ENCODE measurements around the gene HSPG2.

Gene HSPG2

DNA sequence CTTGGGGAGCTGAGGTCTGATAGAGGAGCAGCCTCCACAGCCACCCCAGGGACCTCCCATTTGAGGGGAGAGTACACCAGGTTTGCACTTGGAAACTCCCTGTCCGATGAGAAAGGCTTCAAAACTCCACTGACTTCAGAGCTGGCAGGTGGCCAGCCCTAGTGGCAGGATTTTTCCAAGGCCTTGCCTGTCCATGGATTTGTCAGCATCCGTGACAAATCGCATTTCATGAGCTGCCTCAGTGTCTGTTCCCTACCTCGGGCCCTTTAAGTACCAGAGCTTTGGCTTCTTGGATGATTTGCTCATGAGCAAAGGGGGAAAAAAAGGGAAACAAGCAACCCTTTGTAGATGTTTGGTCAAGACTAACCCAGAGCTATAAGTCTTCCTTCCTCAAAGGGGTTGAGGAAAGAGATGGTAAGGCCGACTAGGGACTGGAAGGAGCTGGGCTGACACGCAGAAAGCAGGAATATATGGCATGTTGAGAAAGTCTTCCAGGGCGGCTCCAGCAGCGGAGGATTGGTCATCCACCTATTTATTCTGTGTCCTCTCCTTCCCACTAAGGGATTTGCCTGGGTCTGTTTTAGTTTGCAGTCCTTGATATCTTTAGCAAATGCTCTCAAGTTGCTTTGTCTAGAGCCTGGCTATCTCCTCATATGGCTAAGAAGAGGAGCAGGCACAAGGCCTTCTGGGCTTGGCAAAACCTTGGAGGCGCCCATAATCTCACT is 2.7 kb upstream of the HSPG2 start:
- Histone ChIP-seq H2BK120ac (ENCODE audit: insufficient read depth, low read length, poor library complexity) (peak overlapping the region; percentile 24), H3K4me2 (ENCODE audit: low read length) (no peak overlapping the region), H3K23ac (ENCODE audit: low read length) (no peak overlapping the region), H2BK5ac (ENCODE audit: low read depth, low read length, poor library complexity) (no peak overlapping the region), H3K36me3 (ENCODE audit: control insufficient read depth in 1 of 2, insufficient read depth in 2 of 2, low read length in 2 of 2) (no peaks in the 10 kb centered on the region), H3K79me2 (ENCODE audit: control insufficient read depth, insufficient read depth, low read length, poor library complexity) (peaks cover 23% of the 10 kb centered on the region), H4K12ac (ENCODE audit: low read depth, low read length) (no peak overlapping the region), H3K27me3 (ENCODE audit: insufficient read depth, low read length) (no peaks in the 10 kb centered on the region), H2AK5ac (ENCODE audit: low read length) (peak overlapping the region; percentile 27), H3K27ac (ENCODE audit: low read depth, low read length) (no peak overlapping the region), H3K9me3 (ENCODE audit: insufficient read depth, low read depth, low read length) (no peaks in the 10 kb centered on the region), H3K14ac (ENCODE audit: low read length) (no peak overlapping the region), H2BK12ac (ENCODE audit: low read length) (peak overlapping the region; percentile 6), H3K4ac (ENCODE audit: low read depth, low read length) (no peak overlapping the region), H4K91ac (ENCODE audit: low read depth, low read length) (no peak overlapping the region), H3K4me1 (ENCODE audit: control insufficient read depth in 1 of 2, insufficient read depth in 2 of 2, low read length in 2 of 2) (peaks cover 32 to 48% of the 10 kb centered on the region in 2 experiments), H3K4me3 (ENCODE audit: low read depth, low read length) (no peak overlapping the region), H3K79me1 (ENCODE audit: low read length) (peaks cover 33% of the 10 kb centered on the region), H3K18ac (ENCODE audit: low read length) (no peak overlapping the region), H3K9ac (ENCODE audit: low read length) (no peak overlapping the region), H2AFZ (ENCODE audit: insufficient read depth, low read length, poor library complexity) (no peak overlapping the region), H4K8ac (ENCODE audit: low read depth, low read length) (no peak overlapping the region)
- peak; percentile 95 to 96 for DNase-seq
- WGBS (ENCODE audit: extremely low coverage, insufficient coverage, insufficient read length) = no CpG with 5 or more reads among the region's 9 CpGs

DNA sequence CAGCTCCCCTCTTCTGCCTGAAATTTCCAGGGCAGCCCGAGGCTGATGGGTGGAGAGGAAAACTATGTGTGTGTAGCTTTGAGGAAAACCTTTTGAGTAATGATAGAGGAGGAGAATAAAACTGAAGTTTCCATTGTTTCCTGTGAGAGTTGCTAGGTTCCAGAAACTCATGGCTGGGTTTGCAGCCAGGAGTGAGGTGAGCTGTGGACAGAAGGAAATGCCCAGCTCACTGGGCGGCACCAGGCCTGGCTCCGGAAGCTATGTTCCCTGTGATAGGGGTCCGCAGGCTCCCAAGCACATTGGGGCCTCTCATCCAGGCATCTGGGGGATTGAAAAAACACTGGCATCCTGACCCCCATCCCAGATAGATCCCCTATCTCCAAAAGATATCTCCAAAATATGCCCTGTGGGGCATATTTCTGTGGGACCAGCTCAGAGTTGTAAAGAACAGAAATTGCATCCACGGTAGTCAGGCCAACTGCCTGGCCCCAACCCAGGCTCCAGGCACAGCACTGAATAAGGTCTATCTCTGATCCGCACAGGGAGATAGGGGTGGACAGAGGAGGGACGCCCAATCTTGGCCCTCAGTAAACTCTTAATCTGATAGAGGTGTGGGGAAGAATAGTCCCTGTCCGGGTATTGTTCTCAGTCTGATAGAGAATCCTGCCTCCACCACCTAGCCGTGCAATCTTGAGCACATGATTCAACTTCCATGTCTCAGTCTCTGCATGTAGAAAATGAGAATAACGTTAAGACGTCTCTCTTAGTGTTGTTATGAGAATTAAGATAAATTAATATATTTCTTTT is 1.8 kb upstream of the HSPG2 start:
- Histone ChIP-seq H3K9ac (ENCODE audit: low read length) (no peak overlapping the region), H4K8ac (ENCODE audit: low read depth, low read length) (no peak overlapping the region), H3K79me1 (ENCODE audit: low read length) (peaks cover 30% of the 10 kb centered on the region), H4K12ac (ENCODE audit: low read depth, low read length) (no peak overlapping the region), H3K4ac (ENCODE audit: low read depth, low read length) (peak overlapping the region; percentile 41), H3K4me1 (ENCODE audit: control insufficient read depth in 1 of 2, insufficient read depth in 2 of 2, low read length in 2 of 2) (peaks cover 32 to 45% of the 10 kb centered on the region in 2 experiments), H3K27ac (ENCODE audit: low read depth, low read length) (no peak overlapping the region), H3K79me2 (ENCODE audit: control insufficient read depth, insufficient read depth, low read length, poor library complexity) (peaks cover 26% of the 10 kb centered on the region), H2AFZ (ENCODE audit: insufficient read depth, low read length, poor library complexity) (peak overlapping the region; percentile 19), H3K9me3 (ENCODE audit: insufficient read depth, low read depth, low read length) (no peaks in the 10 kb centered on the region), H2BK5ac (ENCODE audit: low read depth, low read length, poor library complexity) (peak overlapping the region; percentile 43), H3K4me2 (ENCODE audit: low read length) (no peak overlapping the region), H3K23ac (ENCODE audit: low read length) (no peak overlapping the region), H3K4me3 (ENCODE audit: low read depth, low read length) (no peak overlapping the region), H2BK120ac (ENCODE audit: insufficient read depth, low read length, poor library complexity) (peak overlapping the region; percentile 49), H2BK12ac (ENCODE audit: low read length) (peak overlapping the region; percentile 74), H3K27me3 (ENCODE audit: insufficient read depth, low read length) (no peaks in the 10 kb centered on the region), H3K14ac (ENCODE audit: low read length) (peak overlapping the region; percentile 56), H2AK5ac (ENCODE audit: low read length) (peak overlapping the region; percentile 75), H3K36me3 (ENCODE audit: control insufficient read depth in 1 of 2, insufficient read depth in 2 of 2, low read length in 2 of 2) (no peaks in the 10 kb centered on the region), H3K18ac (ENCODE audit: low read length) (no peak overlapping the region), H4K91ac (ENCODE audit: low read depth, low read length) (peak overlapping the region; percentile 59)
- no CpG with 5 or more reads among the region's 11 CpGs for WGBS (ENCODE audit: extremely low coverage, insufficient coverage, insufficient read length)
- peak; percentile 88 to 92 for DNase-seq

DNA sequence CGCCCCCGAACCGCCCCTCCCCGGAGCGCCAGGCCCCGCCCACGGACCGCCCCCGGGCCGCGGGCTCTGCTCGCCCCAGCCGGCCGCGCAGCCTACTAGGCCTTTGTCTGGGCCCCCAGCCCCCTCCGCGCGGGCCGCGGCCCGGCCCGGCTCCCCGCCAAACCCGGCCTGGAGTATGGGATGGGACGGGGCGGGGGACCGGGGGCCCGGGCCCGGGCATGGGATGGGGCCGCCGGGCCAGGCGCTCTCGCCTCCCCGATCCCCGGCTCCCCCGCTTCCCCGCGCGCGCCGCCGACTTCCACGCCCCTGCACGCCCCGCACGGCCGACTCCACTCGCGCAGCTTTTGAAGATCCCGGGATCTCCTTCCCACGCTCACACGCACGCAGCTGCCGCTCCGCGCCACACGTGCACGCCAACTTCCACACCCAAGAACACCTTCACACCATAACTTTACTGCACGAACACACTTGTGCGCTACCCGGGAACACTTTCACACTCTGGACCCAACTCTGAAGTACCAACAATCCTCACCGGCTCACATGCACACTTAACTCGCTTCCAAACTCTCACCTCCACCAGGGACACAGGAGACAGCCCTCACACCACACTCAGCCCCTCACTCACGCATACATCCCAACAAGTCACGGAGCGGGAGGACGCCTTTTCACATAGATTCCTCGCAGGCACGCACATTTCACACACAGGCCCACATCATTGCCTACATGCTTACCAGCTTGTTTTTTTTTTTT is 437 bp upstream of the HSPG2 start:
- no peaks in the 10 kb centered on the region for H3K27me3 ChIP-seq (ENCODE audit: insufficient read depth, low read length)
- WGBS (ENCODE audit: extremely low coverage, insufficient coverage, insufficient read length) = no CpG with 5 or more reads among the region's 69 CpGs
- peak overlapping the region; percentile 51 for H3K27ac ChIP-seq (ENCODE audit: low read depth, low read length)
- peaks cover 0 to 2% of the 10 kb centered on the region in 2 experiments for H3K36me3 ChIP-seq (ENCODE audit: control insufficient read depth in 1 of 2, insufficient read depth in 2 of 2, low read length in 2 of 2)
- H3K18ac ChIP-seq (ENCODE audit: low read length) = peak overlapping the region; percentile 97
- H3K4me1 ChIP-seq (ENCODE audit: control insufficient read depth in 1 of 2, insufficient read depth in 2 of 2, low read length in 2 of 2) = peaks cover 38 to 54% of the 10 kb centered on the region in 2 experiments
- H3K79me1 ChIP-seq (ENCODE audit: low read length) = peaks cover 39% of the 10 kb centered on the region
- no peak overlapping the region for H3K4me3 ChIP-seq (ENCODE audit: low read depth, low read length)
- H3K23ac ChIP-seq (ENCODE audit: low read length) = no peak overlapping the region
- H3K9ac ChIP-seq (ENCODE audit: low read length) = peak overlapping the region; percentile 0
- peak overlapping the region; percentile 92 for H4K91ac ChIP-seq (ENCODE audit: low read depth, low read length)
- H3K9me3 ChIP-seq (ENCODE audit: insufficient read depth, low read depth, low read length) = no peaks in the 10 kb centered on the region
- H3K4me2 ChIP-seq (ENCODE audit: low read length) = peak overlapping the region; percentile 73
- H3K14ac ChIP-seq (ENCODE audit: low read length) = peak overlapping the region; percentile 90
- H2BK120ac ChIP-seq (ENCODE audit: insufficient read depth, low read length, poor library complexity) = peak overlapping the region; percentile 99
- peak overlapping the region; percentile 98 for H4K8ac ChIP-seq (ENCODE audit: low read depth, low read length)
- H2AK5ac ChIP-seq (ENCODE audit: low read length) = peak overlapping the region; percentile 19
- peak overlapping the region; percentile 82 for H3K4ac ChIP-seq (ENCODE audit: low read depth, low read length)
- H4K12ac ChIP-seq (ENCODE audit: low read depth, low read length) = peak overlapping the region; percentile 95
- H2BK5ac ChIP-seq (ENCODE audit: low read depth, low read length, poor library complexity) = peak overlapping the region; percentile 84
- peak overlapping the region; percentile 87 for H2BK12ac ChIP-seq (ENCODE audit: low read length)
- H2AFZ ChIP-seq (ENCODE audit: insufficient read depth, low read length, poor library complexity) = peak overlapping the region; percentile 33
- H3K79me2 ChIP-seq (ENCODE audit: control insufficient read depth, insufficient read depth, low read length, poor library complexity) = peaks cover 31% of the 10 kb centered on the region
- DNase-seq = peak; percentile 87 to 88

All from trophoblast cell (in vitro differentiated cells and primary cell).